Ovary (tissue), 10 donors: Measurements from ENCODE around the gene OR11A1. TPM values are rescaled to one million over a fixed set of nuclear protein-coding genes. Genes with fewer than 3 reads are reported as not detected.

Experiments
- DNase-seq, 5 donors: peaks; one replicate each; pipeline ENCODE4 v3.0.0-alpha.2; 2019 to 2020
- H3K27ac ChIP-seq, 2 donors: fragments of 200-600 bp; one replicate each; pipeline versions ENCODE4 v1.5.1 to v1.8.0; 2019 to 2022
- H3K27me3 ChIP-seq: fragments of 200-600 bp; one replicate; pipeline ENCODE4 v1.8.0; 2022
- H3K36me3 ChIP-seq: fragments of 200-600 bp; sonication (generic); one replicate; pipeline ENCODE4 v1.5.1; 2019
- H3K4me1 ChIP-seq: one replicate; pipeline ENCODE4 v1.8.1; 2013; ENCODE audit warnings: mild to moderate bottlenecking, moderate library complexity; ENCODE audit not compliant: insufficient read depth
- H3K4me3 ChIP-seq: fragments of 200-600 bp; sonication (generic); one replicate; pipeline ENCODE4 v1.5.1; 2017
- H3K9me3 ChIP-seq, 2 donors: fragments of 200-600 bp in 1 of 2; sonication (generic) in 1 of 2; one replicate each; pipeline versions ENCODE4 v1.5.1 to v1.8.1; 2013 to 2019; ENCODE audit warnings: mild to moderate bottlenecking in 1 of 2, moderate library complexity in 1 of 2
- EP300 ChIP-seq: sonication (generic); formaldehyde crosslinking; IDR thresholded peaks from one replicate; pipeline ENCODE4 v1.6.1; 2017; ENCODE audit warnings: antibody characterized with exemption
- POLR2A ChIP-seq: fragments of 450-650 bp; IDR thresholded peaks from one replicate; pipeline ENCODE4 v1.6.1; 2017; ENCODE audit warnings: antibody characterized with exemption, mild to moderate bottlenecking, moderate library complexity
- WGBS, 3 donors: extraction: QIAGEN DNeasy Blood & Tissue Kit in 1 of 3; methylation state at CpG; one replicate each; pipeline versions ENCODE4 v1.1.5 to v1.1.7; 2013 to 2017; 5-methylcytosine and 5-hydroxymethylcytosine counted together
- intact Hi-C, 4 donors: fragments of 100-400 bp; cut with DNase I; formaldehyde crosslinking; loops; one replicate each; pipeline versions ENCODE4 v1.11.0 to v1.15.1; 2022 to 2023
- long read RNA-seq, 3 donors: library from polyadenylated mRNA in 2 of 3; unstranded in 2 of 3; transcript quantifications; one replicate each; pipeline ENCODE4 v2.0.0 and lab custom pipeline, GENCODE V29; 2021 to 2026
- polyA plus RNA-seq, 2 donors: library from polyadenylated mRNA; stranded (reverse); fragments of 200-250 nt in 1 of 2; fragments of 350-450 nt in 1 of 2; fragmentation: Illumina TruSeq in 1 of 2; extraction: RNeasy Lipid Tissue Mini Kit (QIAGEN cat#74804) in 1 of 2; gene quantifications; one replicate each; pipeline ENCODE4 v1.2.3, GENCODE V29; 2013 to 2014
- total RNA-seq, 7 donors: library from RNA; depleted of rRNA in 2 of 7; stranded (reverse); fragments of >200 nt in 2 of 7; fragmentation: NEBNext Ultra II Directional in 3 of 7; extraction: Animal tissue kit (Norgen Biotek cat#: 25700) in 3 of 7; gene quantifications; one replicate each; pipeline versions ENCODE4 v1.1.0 to v1.2.4, GENCODE V29; 2016 to 2023
- TF ChIP-seq, protein P1 (sequence below), 3 donors: fragments of 450-650 bp in 2 of 3; fragments of 200-600 bp in 1 of 3; IDR thresholded peaks; one replicate each; pipeline versions ENCODE4 v1.5.1 to v1.8.0; 2016 to 2022; ENCODE audit warnings: antibody characterized with exemption in 3 of 3, mild to moderate bottlenecking in 1 of 3
- donor health status: DM: no; HTN: no; CAD: no; lungs with moderate emphysema.
- donor health status: DM: no; HTN: no; CAD: no.
- donor health status: Bipolar disorder and iron deficiency.
- donor health status: DM: yes; HTN: yes; CAD: no.
- donor health status: DM: no; HTN: no; CAD: no.
- donor health status: DM: yes; HTN: yes; CAD: no.

The OR11A1 gene
- total RNA-seq (not detected), polyA plus RNA-seq (not detected)
- long read RNA-seq, donor 1: 0 reads
- long read RNA-seq, donor 2: 0 reads
- long read RNA-seq, donor 3: 0 reads

- Histone ChIP-seq H3K4me3 (no peak within 1 kb of the TSS), H3K27ac (no peak within 1 kb of the TSS), H3K4me1 (no peaks in the 10 kb centered on the region), H3K9me3 (no peaks in the 10 kb centered on the region), H3K27me3 (no peaks in the 10 kb centered on the region), H3K36me3 (no peaks in the 10 kb centered on the region)
- TF ChIP-seq, protein P1, sequence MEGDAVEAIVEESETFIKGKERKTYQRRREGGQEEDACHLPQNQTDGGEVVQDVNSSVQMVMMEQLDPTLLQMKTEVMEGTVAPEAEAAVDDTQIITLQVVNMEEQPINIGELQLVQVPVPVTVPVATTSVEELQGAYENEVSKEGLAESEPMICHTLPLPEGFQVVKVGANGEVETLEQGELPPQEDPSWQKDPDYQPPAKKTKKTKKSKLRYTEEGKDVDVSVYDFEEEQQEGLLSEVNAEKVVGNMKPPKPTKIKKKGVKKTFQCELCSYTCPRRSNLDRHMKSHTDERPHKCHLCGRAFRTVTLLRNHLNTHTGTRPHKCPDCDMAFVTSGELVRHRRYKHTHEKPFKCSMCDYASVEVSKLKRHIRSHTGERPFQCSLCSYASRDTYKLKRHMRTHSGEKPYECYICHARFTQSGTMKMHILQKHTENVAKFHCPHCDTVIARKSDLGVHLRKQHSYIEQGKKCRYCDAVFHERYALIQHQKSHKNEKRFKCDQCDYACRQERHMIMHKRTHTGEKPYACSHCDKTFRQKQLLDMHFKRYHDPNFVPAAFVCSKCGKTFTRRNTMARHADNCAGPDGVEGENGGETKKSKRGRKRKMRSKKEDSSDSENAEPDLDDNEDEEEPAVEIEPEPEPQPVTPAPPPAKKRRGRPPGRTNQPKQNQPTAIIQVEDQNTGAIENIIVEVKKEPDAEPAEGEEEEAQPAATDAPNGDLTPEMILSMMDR (IDR thresholded peaks at IDR 0.05): no peak
- TF ChIP-seq EP300 (no peak), POLR2A (no peak)
- DNase-seq: no peak
- intact Hi-C loops: loop anchor here in 1 of 4 donors (2.0 kb wide), 1 partner anchor 62 kb away; the partner anchor contains the start of gene OR12D2
- 65 to 75% (median 65%) methylated on average over 2 of the region's 2 CpGs for WGBS, 3 donors
Measured at GRCh38 chr6:29456971-29457370, at the start of gene OR11A1, which contains the start of gene OR2H1. Gene OR11A1 (minus strand): TSS chr6:29457071. CDS start chr6:29427641, 29,430 bp downstream. Gene OR2H1 (plus strand): TSS chr6:29457155. CDS start chr6:29461770, 4,615 bp downstream.

DNA sequence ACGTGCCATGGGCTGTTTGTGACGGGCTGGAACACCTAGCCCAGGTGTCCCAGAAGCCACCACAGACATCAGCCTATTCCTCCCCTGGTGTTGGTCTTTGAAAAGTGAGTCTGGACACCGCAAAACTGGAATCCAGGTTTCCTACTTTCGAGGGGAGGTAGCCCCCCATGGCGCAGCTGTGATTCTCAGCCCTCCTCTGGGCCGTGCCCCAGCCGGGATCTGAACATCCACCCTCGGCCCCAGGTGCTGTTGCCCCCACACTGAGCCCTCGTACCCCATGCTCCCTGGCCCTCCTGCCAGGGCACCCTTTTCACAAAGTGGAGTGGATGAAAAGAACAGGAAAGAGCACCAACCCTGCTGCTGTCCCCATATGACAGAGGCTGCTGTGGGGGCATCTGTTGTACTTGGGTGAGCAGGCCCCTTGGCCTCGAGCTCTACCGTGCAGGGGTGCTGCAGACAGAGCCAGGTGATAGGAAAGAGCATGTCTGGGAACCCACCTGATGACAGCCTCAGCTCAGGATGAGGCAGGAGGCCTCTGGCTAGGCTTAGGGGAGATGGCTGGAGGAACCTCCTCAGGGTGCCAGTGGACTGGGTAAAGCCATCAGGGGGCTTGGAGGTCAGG lies 49.7 kb upstream of the OR11A1 start:
- intact Hi-C loops: no loop called here
- H3K4me1 ChIP-seq: no peaks in the 10 kb centered on the region
- WGBS, 3 donors: 68 to 77% (median 73%) methylated on average over 11 of the region's 11 CpGs

GRCh38 chr6:29505808-29506207 lies 48.9 kb upstream of the OR11A1 start:
- no peak overlapping the region for H3K27ac ChIP-seq
- H3K9me3 ChIP-seq: no peaks in the 10 kb centered on the region
- 86 to 96% (median 95%) methylated on average over 3 of the region's 3 CpGs for WGBS, 3 donors
- no peak overlapping the region for H3K4me3 ChIP-seq
- intact Hi-C loops: no loop called here
- no peaks in the 10 kb centered on the region for H3K4me1 ChIP-seq
- no peak for DNase-seq
- TF ChIP-seq EP300: no peak
- TF ChIP-seq, protein P1 (IDR thresholded peaks at IDR 0.05): no peak
- no peak for TF ChIP-seq POLR2A
- H3K36me3 ChIP-seq: no peaks in the 10 kb centered on the region
- no peaks in the 10 kb centered on the region for H3K27me3 ChIP-seq

More for the DNA sequence above, 49.7 kb upstream of the OR11A1 start:
- no peaks in the 10 kb centered on the region for H3K27me3 ChIP-seq
- H3K9me3 ChIP-seq: no peaks in the 10 kb centered on the region
- DNase-seq: no peak
- no peak overlapping the region for H3K4me3 ChIP-seq
- no peak for TF ChIP-seq POLR2A
- TF ChIP-seq, protein P1 (IDR thresholded peaks at IDR 0.05): no peak
- TF ChIP-seq EP300: no peak
- H3K27ac ChIP-seq: no peak overlapping the region
- no peaks in the 10 kb centered on the region for H3K36me3 ChIP-seq

- H3K27me3 ChIP-seq: no peaks in the 10 kb centered on the region
- WGBS, 3 donors: 60 to 70% (median 68%) methylated on average over 2 of the region's 2 CpGs
- no peak for TF ChIP-seq POLR2A
- TF ChIP-seq, protein P1 (IDR thresholded peaks at IDR 0.05): no peak
- no peak for TF ChIP-seq EP300
- no peak overlapping the region for H3K27ac ChIP-seq
- intact Hi-C loops: no loop called here
- no peak for DNase-seq
- no peak overlapping the region for H3K4me3 ChIP-seq
- no peaks in the 10 kb centered on the region for H3K9me3 ChIP-seq
- no peaks in the 10 kb centered on the region for H3K36me3 ChIP-seq
- no peaks in the 10 kb centered on the region for H3K4me1 ChIP-seq
Measured at GRCh38 chr6:29504961-29505360, 48.1 kb upstream of the OR11A1 start.
